GM21529 (cell line): ENCODE results near the gene EHMT1.
A peak's percentile ranks its signal among the peaks of the same experiment; 100 is the strongest.
"Not testable (repeated sequence)": the region's sequence is repeated elsewhere in the genome, so short reads cannot be mapped to it uniquely, and the experiment has no call there.

ENCODE experiments used
- ATAC-seq: cut with Tn5 transposase; IDR thresholded peaks from one replicate; pipeline ENCODE4 v1.9.1; 2021; ENCODE audit not compliant: unreplicated experiment

The EHMT1 gene

GRCh38 chr9:137757613-137758029 lies 138.8 kb downstream of the EHMT1 start:
- no peak for ATAC-seq

GRCh38 chr9:137758067-137758466 lies 139.3 kb downstream of the EHMT1 start:
- no peak for ATAC-seq

- ATAC-seq = no peak
These were observed 140.3 kb downstream of the EHMT1 start for GRCh38 chr9:137759117-137759516.

GRCh38 chr9:137759649-137760321 lies 141.0 kb downstream of the EHMT1 start:
- ATAC-seq = no peak

GRCh38 chr9:137760426-137760825 lies 141.6 kb downstream of the EHMT1 start:
- ATAC-seq = no peak

GRCh38 chr9:137761032-137761431 lies 142.2 kb downstream of the EHMT1 start:
- ATAC-seq = no peak

- no peak for ATAC-seq
These were observed 143.0 kb downstream of the EHMT1 start for GRCh38 chr9:137761793-137762192.

- ATAC-seq = peak; percentile 58
These were observed 143.7 kb downstream of the EHMT1 start for GRCh38 chr9:137762414-137763061.

GRCh38 chr9:137763271-137763955 lies 144.6 kb downstream of the EHMT1 start:
- ATAC-seq = no peak

- no peak for ATAC-seq
These were observed 145.4 kb downstream of the EHMT1 start for GRCh38 chr9:137764171-137764671.

- ATAC-seq = no peak
These were observed 146.2 kb downstream of the EHMT1 start for GRCh38 chr9:137764981-137765380.

- no peak for ATAC-seq
These were observed 146.7 kb downstream of the EHMT1 start for GRCh38 chr9:137765536-137765935.

GRCh38 chr9:137771580-137771979 lies 152.8 kb downstream of the EHMT1 start:
- no peak for ATAC-seq

- ATAC-seq = no peak
These were observed 153.6 kb downstream of the EHMT1 start for GRCh38 chr9:137772281-137772873.

- ATAC-seq = no peak
These were observed 156.1 kb downstream of the EHMT1 start for GRCh38 chr9:137774775-137775386.

- ATAC-seq = no peak
These were observed 157.6 kb downstream of the EHMT1 start for GRCh38 chr9:137776306-137776995.

- ATAC-seq = no peak
These were observed 159.0 kb downstream of the EHMT1 start for GRCh38 chr9:137777761-137778160.

- ATAC-seq = no peak
These were observed 159.5 kb downstream of the EHMT1 start for GRCh38 chr9:137778336-137778735.

- ATAC-seq = no peak
These were observed 160.1 kb downstream of the EHMT1 start for GRCh38 chr9:137778914-137779313.

GRCh38 chr9:137780031-137780430 lies 161.2 kb downstream of the EHMT1 start:
- not testable (repeated sequence) for ATAC-seq
